GM18502 (cell line): ENCODE measurements around the gene CARD9.
"Not testable (repeated sequence)": the region's sequence is repeated elsewhere in the genome, so short reads cannot be mapped to it uniquely, and the experiment has no call there.

Experiments
- ATAC-seq: cut with Tn5 transposase; IDR thresholded peaks from one replicate; pipeline ENCODE4 v1.9.1; 2021; ENCODE audit warnings: mild to moderate bottlenecking; ENCODE audit not compliant: unreplicated experiment, poor library complexity

The CARD9 gene, protein sequence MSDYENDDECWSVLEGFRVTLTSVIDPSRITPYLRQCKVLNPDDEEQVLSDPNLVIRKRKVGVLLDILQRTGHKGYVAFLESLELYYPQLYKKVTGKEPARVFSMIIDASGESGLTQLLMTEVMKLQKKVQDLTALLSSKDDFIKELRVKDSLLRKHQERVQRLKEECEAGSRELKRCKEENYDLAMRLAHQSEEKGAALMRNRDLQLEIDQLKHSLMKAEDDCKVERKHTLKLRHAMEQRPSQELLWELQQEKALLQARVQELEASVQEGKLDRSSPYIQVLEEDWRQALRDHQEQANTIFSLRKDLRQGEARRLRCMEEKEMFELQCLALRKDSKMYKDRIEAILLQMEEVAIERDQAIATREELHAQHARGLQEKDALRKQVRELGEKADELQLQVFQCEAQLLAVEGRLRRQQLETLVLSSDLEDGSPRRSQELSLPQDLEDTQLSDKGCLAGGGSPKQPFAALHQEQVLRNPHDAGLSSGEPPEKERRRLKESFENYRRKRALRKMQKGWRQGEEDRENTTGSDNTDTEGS

DNA sequence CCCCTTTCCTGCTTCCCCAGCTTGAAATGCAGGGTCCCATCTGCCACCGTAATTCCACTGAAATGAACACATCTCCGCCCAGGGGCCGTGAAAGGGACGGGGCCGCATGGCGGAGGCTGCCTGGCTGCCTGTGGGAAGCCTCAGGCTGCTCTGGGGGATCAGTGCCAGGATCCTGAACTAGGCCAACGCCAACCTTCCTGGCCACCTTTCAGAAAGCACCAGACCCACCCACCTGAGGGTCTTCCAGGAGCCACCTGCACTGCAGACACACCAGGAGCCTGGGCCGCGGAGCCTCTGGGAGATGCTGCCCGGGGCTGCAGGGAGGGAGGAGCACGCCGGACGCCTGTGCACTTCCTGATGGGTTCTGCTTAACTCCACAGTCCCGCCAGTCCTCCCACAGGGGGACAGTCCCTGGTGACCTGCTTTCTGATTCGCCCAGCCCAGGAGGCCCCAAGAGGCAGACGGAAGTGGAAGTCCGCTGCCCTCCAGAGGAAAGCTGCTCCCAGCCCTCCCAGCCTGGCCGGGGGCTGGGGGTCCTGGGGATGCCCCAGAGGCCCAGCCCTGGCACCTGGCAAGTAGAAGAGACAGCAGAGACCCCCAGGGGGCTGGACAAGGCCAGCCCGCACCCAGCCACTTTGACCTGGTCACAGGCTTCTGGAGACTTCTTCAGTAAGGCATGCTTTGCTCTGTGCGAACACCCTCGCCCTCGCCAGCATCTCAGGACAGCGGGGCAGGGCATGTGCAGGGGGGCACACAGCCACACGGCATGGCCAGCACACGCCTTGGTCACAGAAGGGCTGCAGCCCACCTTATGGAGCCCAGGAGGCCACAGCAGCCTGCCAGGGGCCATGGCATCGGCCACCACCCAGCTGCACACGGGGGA lies at the start of gene CARD9:
Gene CARD9, minus strand, starts transcription at position 370 of the 883 bp plus-strand sequence. CDS start 1,591 bp downstream, outside the sequence.
- no peak for ATAC-seq

DNA sequence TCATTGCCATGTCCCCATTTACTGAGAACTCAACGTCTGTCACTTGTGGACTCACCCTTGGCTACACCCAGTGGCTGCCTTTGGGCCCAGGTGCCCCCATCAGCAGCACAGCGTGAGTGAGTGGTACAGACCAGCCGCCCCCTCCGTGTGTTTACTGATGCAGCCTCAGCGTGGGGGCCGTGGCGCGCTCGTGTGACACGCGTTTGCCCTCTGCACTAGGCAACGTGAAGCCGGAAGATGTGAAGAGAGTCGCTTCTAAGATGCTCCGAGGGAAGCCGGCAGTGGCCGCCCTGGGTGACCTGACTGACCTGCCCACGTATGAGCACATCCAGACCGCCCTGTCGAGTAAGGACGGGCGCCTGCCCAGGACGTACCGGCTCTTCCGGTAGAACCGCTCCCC lies 49.4 kb upstream of the CARD9 start:
- no peak for ATAC-seq

DNA sequence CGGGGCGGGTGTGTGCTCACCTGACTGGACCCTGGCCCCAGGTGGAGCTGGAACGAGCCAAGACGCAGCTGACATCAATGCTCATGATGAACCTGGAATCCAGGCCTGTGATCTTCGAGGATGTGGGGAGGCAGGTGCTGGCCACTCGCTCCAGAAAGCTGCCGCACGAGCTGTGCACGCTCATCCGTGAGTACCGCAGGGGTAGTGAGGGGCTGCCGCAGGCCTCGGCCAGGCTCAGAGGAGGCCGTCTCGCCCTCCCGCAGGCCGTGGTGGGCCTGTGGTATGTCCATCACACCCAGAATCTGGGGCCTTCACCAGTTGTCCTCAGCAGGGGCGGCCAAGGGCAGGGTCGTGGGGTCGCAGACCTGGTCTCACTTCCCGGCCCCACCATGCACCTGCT lies 48.3 kb upstream of the CARD9 start:
- no peak for ATAC-seq

DNA sequence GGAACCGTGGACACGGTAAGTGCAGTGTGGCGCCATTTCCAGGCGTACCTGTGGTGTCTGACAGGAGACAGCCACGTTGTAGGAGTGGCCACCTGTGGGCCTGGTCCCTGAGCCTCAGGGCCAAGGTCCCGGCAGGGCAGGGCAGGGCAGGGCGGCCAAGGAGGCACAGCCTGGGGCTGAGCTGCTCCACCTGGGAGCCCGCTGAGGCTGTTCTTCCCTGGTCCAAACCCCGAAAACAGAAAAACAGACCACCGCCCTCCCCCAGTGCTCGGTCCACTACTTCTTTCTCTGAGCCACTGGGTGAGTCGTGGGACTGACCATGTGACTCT lies 45.6 kb upstream of the CARD9 start:
- ATAC-seq, result no peak

DNA sequence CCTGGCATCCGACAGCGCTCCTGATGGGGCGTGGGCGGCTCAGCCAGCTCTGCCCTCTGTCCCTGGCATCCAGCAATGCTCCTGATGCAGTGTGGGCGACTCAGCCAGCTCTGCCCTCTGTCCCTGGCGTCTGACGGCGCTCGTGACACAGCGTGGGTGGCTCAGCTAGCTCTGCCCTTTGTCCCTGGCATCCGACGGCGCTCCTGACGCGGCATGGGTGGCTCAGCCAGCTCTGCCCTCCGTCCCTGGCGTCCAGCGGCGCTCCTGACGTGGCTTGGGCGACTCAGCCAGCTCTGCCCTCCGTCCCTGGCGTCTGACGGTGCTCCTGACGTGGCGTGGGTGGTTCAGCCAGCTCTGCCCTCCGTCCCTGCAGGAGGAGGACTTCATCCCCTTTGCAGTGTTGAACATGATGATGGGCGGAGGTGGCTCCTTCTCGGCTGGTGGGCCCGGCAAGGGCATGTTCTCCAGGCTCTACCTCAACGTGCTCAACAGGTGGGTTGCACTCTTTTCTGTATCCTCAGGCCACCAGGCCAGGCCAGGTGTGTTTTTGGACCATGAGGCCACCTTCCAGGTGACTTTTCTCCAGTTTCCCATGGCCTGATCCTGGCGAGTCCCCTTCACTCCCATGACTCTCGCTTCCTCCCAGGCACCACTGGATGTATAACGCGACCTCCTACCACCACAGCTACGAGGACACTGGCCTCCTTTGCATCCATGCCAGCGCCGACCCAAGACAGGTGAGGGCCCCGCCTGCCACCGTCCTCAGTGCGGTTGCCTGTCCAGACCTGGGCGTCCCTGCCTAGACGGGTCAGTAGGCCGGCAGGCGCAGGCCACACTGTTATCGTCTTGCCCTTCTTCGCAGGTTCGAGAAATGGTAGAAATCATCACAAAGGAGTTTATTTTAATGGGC lies 45.0 kb upstream of the CARD9 start:
- no peak for ATAC-seq

DNA sequence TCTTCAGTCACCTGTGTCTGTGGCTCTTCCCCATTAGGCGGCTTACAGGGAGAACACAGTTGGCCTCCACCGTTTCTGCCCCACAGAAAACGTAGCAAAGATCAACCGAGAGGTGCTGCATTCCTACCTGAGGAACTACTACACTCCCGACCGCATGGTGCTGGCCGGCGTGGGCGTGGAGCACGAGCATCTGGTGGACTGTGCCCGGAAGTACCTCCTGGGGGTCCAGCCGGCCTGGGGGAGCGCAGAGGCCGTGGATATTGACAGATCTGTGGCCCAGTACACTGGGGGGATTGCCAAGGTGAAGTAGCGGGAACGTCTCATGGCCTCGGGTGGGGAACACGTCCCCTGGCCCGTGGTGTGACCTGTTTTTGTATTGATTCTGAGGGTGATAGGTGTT lies 43.4 kb upstream of the CARD9 start:
- no peak for ATAC-seq

DNA sequence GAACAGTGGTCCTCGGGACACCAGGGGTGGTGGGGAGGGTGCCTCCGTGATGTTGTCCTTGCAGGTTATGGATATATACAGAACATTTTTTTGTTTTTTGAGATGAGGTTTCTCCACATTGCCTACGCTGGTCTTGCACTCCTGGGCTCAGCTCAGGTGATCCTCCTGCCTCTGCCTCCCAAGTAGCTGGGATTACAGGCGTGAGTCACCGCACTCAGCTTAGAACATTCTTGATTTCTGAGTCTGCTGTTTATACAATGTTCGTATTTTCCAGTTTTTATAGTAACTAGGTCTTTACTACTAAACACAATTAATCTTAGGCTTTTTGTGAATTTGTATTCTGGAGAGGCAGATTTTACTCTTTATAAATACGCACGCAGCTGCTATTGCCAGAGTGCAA lies 43.0 kb upstream of the CARD9 start:
- no peak for ATAC-seq

DNA sequence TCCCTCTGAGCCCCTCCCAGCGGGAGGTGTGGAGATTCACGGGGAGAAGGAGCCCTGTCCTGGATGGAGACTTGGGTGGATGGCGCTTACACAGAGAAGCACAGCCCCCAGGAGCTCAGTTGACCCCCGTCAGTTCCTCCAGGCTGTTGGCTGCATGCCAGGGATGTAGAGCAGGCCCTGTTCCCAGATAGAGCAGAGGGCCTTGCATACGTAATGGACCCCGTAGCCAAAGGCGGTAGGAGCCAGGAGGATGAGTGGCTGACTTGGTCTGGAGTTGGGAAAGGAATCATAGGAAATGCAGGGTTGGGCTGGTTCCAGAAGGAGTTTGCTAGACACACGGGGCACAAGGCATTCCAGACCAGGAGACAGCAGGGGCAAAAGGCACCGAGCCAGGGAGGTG lies 39.5 kb upstream of the CARD9 start:
- no peak for ATAC-seq

DNA sequence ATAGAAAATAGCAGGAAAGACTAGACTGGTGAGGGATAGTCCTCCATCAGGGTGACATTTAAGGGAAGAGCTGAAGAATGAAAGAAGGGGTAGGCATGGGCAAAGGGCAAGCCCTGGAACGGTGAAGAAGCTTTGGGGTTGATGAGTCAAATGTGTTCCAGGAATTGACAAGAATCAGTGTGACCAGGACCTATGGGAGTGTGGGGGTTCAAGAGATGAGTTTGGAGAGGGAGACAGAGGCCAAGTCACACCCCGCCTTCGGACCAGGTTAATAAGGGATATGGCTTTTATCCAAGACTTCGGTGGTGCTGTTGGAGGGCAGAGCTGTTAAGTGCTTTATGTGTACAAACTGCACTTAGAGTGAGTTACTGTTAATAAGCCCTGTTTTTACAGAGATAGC lies 37.9 kb upstream of the CARD9 start:
- no peak for ATAC-seq

DNA sequence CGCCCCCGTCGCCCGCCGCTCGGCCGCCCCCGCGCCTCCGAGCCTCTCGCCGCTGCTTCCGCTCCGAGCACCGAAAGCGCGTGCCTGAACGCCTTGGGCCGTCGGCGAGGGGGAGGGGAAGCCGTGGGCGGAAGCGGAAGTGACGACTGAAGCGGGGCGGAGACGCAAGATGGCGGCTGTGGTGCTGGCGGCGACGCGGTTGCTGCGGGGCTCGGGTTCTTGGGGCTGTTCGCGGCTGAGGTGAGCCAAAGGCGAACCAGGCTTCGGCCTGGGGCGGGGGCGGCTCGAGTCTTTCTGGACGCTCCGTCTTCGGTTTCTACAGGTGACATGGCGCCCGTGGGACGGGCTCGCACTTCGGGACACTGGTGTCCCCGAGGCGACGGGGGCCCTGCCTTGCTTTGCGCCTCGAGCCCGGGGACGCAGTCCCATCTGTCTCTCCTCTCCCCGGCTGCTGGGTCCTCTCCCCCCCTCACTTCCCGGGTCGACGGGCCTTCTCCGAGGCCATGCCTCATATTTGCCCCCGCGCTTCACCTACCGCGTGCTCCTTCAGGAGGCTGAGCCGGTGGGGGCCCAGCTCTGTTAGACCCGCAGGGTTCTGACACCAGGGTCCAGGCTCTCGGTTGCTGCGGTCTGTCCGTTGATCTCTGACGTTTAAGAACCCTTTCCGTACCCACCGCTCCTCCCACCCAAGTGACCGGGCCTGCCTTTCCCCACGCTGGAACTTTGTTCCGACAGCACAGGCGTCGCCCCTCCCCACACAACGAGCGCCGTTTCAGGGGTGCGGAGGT lies 37.2 kb upstream of the CARD9 start, which contains the start of the genes ENTR1 and PMPCA:
Gene ENTR1, minus strand, starts transcription at position 115 of the 788 bp plus-strand sequence. CDS start 217 bp downstream, outside the sequence.
Gene PMPCA, plus strand, starts transcription at position 159 of the 788 bp plus-strand sequence. Its CDS starts 11 bp downstream, at position 170.
- peak; percentile 80 for ATAC-seq

DNA sequence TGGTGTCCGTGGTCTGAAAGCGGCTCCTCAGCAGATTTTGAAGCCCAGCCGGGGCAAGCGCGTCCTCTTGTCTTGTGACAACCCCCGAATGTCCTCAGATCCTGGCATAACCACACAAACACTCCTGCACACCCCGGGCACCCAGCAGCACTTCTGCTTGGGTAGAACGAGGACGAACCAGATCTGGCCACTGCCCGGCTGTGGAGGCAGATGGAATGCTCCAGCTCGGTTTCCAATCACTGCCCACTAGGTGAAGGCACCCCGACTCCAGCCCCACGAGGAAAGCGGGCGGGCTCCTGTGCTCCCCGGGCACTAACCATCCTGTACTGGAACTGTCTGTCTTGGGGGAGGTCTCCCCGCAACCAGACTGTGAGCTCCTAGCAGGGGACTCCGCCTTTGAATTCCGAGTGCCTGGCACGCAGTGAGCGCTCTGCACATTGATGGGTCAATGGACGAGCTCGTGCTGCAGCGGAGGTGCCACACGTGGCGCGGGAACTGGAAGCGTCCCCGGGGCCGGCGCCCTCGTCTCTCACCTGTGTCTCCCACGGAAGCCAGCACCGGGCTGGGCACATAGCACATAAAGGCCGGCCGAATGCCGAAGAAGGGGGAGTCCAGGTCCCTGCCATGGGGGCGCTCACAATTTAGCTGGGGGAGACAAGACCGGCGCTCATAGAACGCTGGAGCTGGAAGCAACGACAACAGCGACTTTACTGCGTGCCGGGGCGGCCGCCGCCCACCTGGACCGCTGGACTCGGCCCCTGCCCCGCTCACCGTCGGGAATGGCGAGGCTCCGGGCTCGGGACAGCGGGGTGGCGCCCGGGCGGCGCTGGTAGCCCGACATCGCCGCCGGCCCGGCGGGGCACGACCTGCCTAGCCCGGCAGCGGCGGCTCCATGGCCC lies 36.3 kb upstream of the CARD9 start:
- ATAC-seq, result peak; percentile 33

DNA sequence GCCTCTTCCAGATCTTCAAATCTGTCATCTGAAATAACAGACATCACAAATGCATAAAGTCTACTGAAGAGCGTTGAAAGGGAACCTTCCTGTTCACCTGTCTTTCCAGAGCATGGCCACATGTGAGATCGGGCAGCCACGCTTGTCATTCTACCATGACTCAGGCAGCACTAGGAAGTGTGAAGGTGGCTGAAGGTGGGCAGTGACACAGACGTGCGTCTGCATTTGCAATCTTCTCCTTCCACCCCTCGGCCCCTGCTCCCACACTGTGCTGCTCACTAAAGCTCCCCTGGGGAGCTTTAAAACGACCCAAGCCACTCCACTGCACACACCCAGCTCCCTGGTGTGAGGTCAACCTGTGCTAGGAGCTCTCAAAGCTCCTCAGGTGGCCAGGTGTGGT lies 34.4 kb upstream of the CARD9 start:
- ATAC-seq, result no peak

DNA sequence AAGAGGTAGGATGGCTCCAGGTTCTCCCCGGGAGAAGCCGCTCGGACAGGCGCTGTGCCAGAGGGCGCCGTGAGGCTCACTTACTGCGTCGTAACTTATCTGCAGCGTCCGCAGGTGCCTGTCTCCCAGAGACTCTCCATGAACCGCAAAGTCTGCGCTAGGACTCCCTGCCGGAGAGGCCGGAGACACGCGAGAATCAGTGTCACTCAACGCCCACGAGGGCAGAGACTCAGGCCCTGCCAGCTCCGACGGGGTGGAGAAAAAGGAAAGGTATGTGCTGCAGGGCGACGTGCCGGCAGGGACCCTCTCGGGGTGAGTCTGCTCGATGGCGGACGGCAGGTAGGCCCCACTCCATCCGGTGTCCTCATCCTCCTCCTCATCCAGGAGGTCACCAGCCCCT lies 33.6 kb upstream of the CARD9 start:
- ATAC-seq, result not testable (repeated sequence)

DNA sequence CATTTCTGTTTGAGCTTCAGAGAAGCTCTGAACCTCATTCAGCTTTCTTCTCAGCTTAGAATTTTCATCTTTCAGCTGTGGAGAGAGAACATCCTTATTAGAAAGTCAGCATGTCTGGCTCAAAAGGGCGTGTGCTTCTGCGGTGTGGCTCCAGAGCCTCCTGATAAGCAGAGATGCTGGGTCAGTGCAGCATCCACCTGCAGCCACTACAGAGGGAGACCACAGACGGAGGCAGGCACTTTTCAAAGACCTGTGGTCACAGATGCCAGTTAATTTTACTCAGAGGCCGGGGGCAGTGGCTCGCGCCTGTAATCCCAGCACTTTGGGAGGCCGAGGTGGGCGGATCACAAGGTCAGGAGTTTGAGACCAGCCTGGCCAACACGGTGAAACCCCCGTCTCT lies 32.4 kb upstream of the CARD9 start:
- ATAC-seq, result not testable (repeated sequence)

DNA sequence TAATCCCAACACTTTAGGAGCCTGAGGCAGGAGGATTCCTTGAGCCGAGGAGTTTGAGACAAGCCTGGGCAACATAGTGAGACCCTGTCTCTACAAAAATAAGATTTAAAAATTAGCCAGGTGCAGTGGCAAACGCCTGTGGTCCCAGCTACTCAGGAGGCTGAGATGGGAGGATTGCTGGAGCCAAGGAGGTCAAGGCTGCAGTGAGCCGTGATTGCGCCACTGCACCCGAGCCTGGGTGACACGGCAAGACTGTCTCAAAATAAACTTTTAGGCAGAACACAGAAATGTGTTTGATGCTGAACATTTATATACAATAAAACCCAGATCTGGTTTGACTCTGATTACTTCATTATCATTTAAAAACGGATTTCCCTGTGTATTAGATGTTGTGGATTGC lies 32.0 kb upstream of the CARD9 start:
- ATAC-seq, result no peak

DNA sequence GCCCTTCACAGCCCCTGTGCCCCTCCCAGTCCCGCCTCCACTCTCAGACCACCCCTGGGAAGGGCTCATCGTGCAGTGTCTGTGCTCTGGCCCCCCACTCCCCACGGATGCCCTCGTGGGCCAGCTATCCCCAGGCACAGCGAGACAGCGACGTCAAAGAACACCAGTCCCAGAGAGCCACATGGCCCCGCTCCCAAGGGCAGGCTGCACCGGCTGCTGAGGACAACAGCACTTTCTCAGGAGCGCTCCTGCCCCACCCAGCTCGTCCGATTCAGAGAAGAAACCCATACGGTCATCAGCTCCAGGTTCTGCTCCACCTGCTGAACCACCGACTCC lies 31.3 kb upstream of the CARD9 start:
- no peak for ATAC-seq

DNA sequence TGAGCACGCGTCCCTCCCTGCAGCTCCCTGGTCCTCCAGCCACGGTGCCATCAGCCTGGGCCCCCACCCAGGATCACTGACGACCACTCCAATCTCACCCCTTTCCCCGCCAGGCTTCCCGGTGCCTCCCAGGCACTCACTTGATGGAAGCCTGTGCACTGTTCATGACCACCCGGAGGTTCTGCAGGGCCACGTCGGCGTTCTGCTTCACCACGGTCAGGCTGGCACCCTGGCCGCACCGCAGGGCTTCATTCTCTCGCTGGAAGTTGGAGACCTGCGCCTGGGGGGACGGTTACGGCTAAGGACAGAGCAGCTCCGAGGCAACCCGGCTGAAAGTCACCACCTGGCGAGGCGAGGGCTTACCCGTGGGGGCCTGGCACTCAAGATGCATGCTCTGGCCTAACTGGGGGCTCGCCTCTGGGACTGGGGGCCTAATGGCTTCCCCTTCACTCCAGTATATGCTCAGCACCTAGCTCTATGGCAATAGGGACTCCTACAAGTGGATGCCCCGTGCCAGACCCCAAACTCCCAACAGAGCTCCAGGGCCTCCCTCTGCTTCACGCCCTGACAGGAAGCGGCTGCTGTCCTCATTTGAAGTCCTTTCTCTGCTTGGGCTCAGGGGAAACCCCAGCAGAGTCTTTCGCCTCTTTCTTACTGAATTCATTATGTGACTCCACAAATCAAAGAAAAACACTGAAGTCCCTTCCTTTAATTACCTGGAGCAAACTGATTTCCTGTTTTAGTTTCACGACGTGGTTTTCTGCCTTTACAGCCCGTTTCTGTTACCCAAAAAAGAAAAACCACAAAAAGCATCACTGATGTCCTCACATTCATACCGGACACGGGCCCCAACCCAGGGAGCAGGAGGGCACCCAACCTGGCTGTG lies 30.7 kb upstream of the CARD9 start:
- ATAC-seq, result no peak
